ENCODE data around the gene DNASE2B.

The DNASE2B gene

GRCh38 chr1:84425150-84425896, 27.0 kb downstream of the DNASE2B start:
- no peak for TF ChIP-seq CTCF (IDR thresholded peaks at IDR 0.05)

GRCh38 chr1:84426376-84426775, 28.1 kb downstream of the DNASE2B start:
- no peak for TF ChIP-seq CTCF (IDR thresholded peaks at IDR 0.05)

- no peak for TF ChIP-seq CTCF (IDR thresholded peaks at IDR 0.05)
Measured at GRCh38 chr1:84427250-84428188, 29.2 kb downstream of the DNASE2B start.

GRCh38 chr1:84428235-84428634, 30.0 kb downstream of the DNASE2B start:
- TF ChIP-seq CTCF (IDR thresholded peaks at IDR 0.05), result no peak

- TF ChIP-seq CTCF (IDR thresholded peaks at IDR 0.05), result no peak
Measured at GRCh38 chr1:84429231-84429630, 30.9 kb downstream of the DNASE2B start.

- TF ChIP-seq CTCF (IDR thresholded peaks at IDR 0.05), result no peak
Measured at GRCh38 chr1:84430546-84430945, 32.3 kb downstream of the DNASE2B start.

- peak; percentile 80 for TF ChIP-seq CTCF (IDR thresholded peaks at IDR 0.05)
Measured at GRCh38 chr1:84433258-84434080, 35.2 kb downstream of the DNASE2B start.

All from LNCAP (cell line).